Uterus (tissue), 4 donors: ENCODE measurements around the gene SLC35G3. TPM values are rescaled to one million over a fixed set of nuclear protein-coding genes. Genes with fewer than 3 reads are reported as not detected.

Source experiments
- DNase-seq, 2 donors: peaks; one replicate each; pipeline ENCODE4 v3.0.0-alpha.2; 2019 to 2020
- H3K27ac ChIP-seq, 2 donors: fragments of 200-600 bp; sonication (generic); 1 replicate in 1 of 2; 2 replicates in 1 of 2; pipeline ENCODE4 v1.5.1; 2016 to 2018
- H3K27me3 ChIP-seq, 2 donors: fragments of 200-600 bp; sonication (generic); one replicate each; pipeline ENCODE4 v1.5.1; 2018 to 2019; ENCODE audit warnings: control low read depth in 1 of 2
- H3K36me3 ChIP-seq, 2 donors: fragments of 200-600 bp; sonication (generic); one replicate each; pipeline ENCODE4 v1.5.1; 2019; ENCODE audit warnings: control low read depth in 1 of 2
- H3K4me1 ChIP-seq, 2 donors: fragments of 200-600 bp; sonication (generic); one replicate each; pipeline ENCODE4 v1.5.1; 2018 to 2019; ENCODE audit warnings: control low read depth in 1 of 2
- H3K4me3 ChIP-seq, 2 donors: fragments of 200-600 bp; sonication (generic); 1 replicate in 1 of 2; 2 replicates in 1 of 2; pipeline ENCODE4 v1.5.1; 2018 to 2019; ENCODE audit warnings: mild to moderate bottlenecking in 1 of 2
- H3K9me3 ChIP-seq, 2 donors: fragments of 200-600 bp; sonication (generic); one replicate each; pipeline ENCODE4 v1.5.1; 2019; ENCODE audit warnings: control low read depth in 1 of 2
- CTCF ChIP-seq, 4 experiments: fragments of 200-600 bp in 2 of 4; fragments of 450-650 bp in 2 of 4; sonication (generic) in 2 of 4; IDR thresholded peaks; one replicate each; pipeline ENCODE4 v1.5.1; 2016 to 2019; ENCODE audit warnings: antibody characterized with exemption in 4 of 4, mild to moderate bottlenecking in 2 of 4, moderate library complexity in 1 of 4
- POLR2A ChIP-seq, 2 donors: fragments of 450-650 bp; IDR thresholded peaks; one replicate each; pipeline ENCODE4 v1.6.1; 2016; ENCODE audit warnings: antibody characterized with exemption in 2 of 2, mild to moderate bottlenecking in 1 of 2, moderate library complexity in 1 of 2
- intact Hi-C: fragments of 100-400 bp; cut with DNase I; formaldehyde crosslinking; loops from one replicate; pipeline ENCODE4 v1.15.1; 2023; ENCODE audit warnings: low total_unique reads
- total RNA-seq, 4 donors: library from RNA; depleted of rRNA in 3 of 4; stranded (reverse); fragments of >200 nt in 3 of 4; gene quantifications; one replicate each; pipeline versions ENCODE4 v1.1.0 to v1.2.4, GENCODE V29; 2014 to 2023
- donor health status: DM: yes; HTN: yes; CAD: no.

SLC35G3 gene
- total RNA-seq, 4 donors from 2014 or later = not detected

GRCh38 chr17:35146214-35146833 is 47.9 kb downstream of the SLC35G3 start:
- Histone ChIP-seq H3K27ac (no peak overlapping the region), H3K36me3 (no peaks in the 10 kb centered on the region), H3K4me1 (no peaks in the 10 kb centered on the region), H3K4me3 (no peak overlapping the region), H3K9me3 (no peaks in the 10 kb centered on the region), H3K27me3 (no peaks in the 10 kb centered on the region)
- intact Hi-C loops = no loop called here
- no peak for DNase-seq
- no peak for TF ChIP-seq POLR2A (IDR thresholded peaks at IDR 0.05)
- TF ChIP-seq CTCF (IDR thresholded peaks at IDR 0.05) = no peak

GRCh38 chr17:35144840-35145239 is 49.4 kb downstream of the SLC35G3 start:
- Histone ChIP-seq H3K27me3 (no peaks in the 10 kb centered on the region), H3K9me3 (no peaks in the 10 kb centered on the region), H3K4me1 (no peaks in the 10 kb centered on the region), H3K27ac (no peak overlapping the region), H3K4me3 (no peak overlapping the region), H3K36me3 (no peaks in the 10 kb centered on the region)
- intact Hi-C loops = no loop called here
- no peak for DNase-seq
- TF ChIP-seq POLR2A (IDR thresholded peaks at IDR 0.05) (no peak), CTCF (IDR thresholded peaks at IDR 0.05) (no peak)

Other genes starting within 250 kb of the SLC35G3 start
- 1 to 10 TPM in 3 of 4 donors, under 1 TPM in 1; 0.77 to 9.3 (median 7.1) TPM for gene CCT6B, start 232.9 kb downstream of the SLC35G3 start, total RNA-seq
- 10 to 100 TPM in 3 of 4 donors, 1 to 10 TPM in 1; 1.5 to 19.5 (median 16.1) TPM for gene ZNF830, start 232.9 kb downstream of the SLC35G3 start, total RNA-seq
- 100 to 1,000 TPM in 1 of 4 donors, 10 to 100 TPM in 3; 11.5 to 108 (median 57.0) TPM for gene LIG3, start 213.9 kb downstream of the SLC35G3 start, total RNA-seq
- 10 to 100 TPM; 11.5 to 38.5 (median 14.6) TPM for gene RFFL, start 130.7 kb downstream of the SLC35G3 start, total RNA-seq
- gene RAD51D, start 74.5 kb downstream of the SLC35G3 start, total RNA-seq = 10 to 100 TPM in 2 of 4 donors, 1 to 10 TPM in 1, under 1 TPM in 1; 0.29 to 17.4 (median 7.6) TPM
- not detected for gene FNDC8, start 72.8 kb downstream of the SLC35G3 start, total RNA-seq
- gene NLE1, start 52.1 kb downstream of the SLC35G3 start, total RNA-seq = 10 to 100 TPM in 3 of 4 donors, 1 to 10 TPM in 1; 3.6 to 30.0 (median 19.7) TPM
- under 1 TPM in 2 of 4 donors, not detected in 2; 0.21 to 0.55 TPM for gene UNC45B, start 46.6 kb downstream of the SLC35G3 start, total RNA-seq
- gene SLFN5, start 48.7 kb upstream of the SLC35G3 start, total RNA-seq = 10 to 100 TPM; 13.8 to 51.5 (median 32.2) TPM
- 10 to 100 TPM; 24.6 to 87.1 (median 54.8) TPM for gene SLFN11, start 179.2 kb upstream of the SLC35G3 start, total RNA-seq
- gene SLFN12, start 238.1 kb upstream of the SLC35G3 start, total RNA-seq = 10 to 100 TPM in 2 of 4 donors, 1 to 10 TPM in 2; 6.8 to 60.4 (median 12.9) TPM